Endodermal cell (in vitro differentiated cells): ENCODE results near the gene AAMDC. TPM values are rescaled to one million over a fixed set of nuclear protein-coding genes. Genes with fewer than 3 reads are reported as not detected.

Source experiments
- DNase-seq: peaks from one replicate; pipeline ENCODE4 v3.0.0-alpha.2; 2017
- H3K27ac ChIP-seq: 2 replicates; pipeline ENCODE4 v1.5.1; 2013; ENCODE audit warnings: mild to moderate bottlenecking, low read depth, low read length, moderate library complexity
- H3K27me3 ChIP-seq: 2 replicates; pipeline ENCODE4 v1.6.1; 2013; ENCODE audit warnings: mild to moderate bottlenecking, low read length, moderate library complexity; ENCODE audit not compliant: insufficient read depth, control insufficient read depth, poor library complexity, severe bottlenecking
- H3K36me3 ChIP-seq: 2 replicates; pipeline ENCODE4 v1.7.0; 2013; ENCODE audit warnings: mild to moderate bottlenecking, low read length, moderate library complexity; ENCODE audit not compliant: control insufficient read depth, insufficient read depth
- H3K4me1 ChIP-seq: one replicate; pipeline ENCODE4 v1.7.0; 2013; ENCODE audit warnings: low read length; ENCODE audit not compliant: control insufficient read depth, insufficient read depth
- H3K4me3 ChIP-seq: 2 replicates; pipeline ENCODE4 v1.5.1; 2013; ENCODE audit warnings: mild to moderate bottlenecking, low read length, moderate library complexity
- H3K9ac ChIP-seq: 2 replicates; pipeline ENCODE4 v1.6.1; 2013; ENCODE audit warnings: mild to moderate bottlenecking, low read length, moderate library complexity; ENCODE audit not compliant: poor library complexity, severe bottlenecking; ENCODE audit errors: extremely low read depth
- H3K9me3 ChIP-seq: 2 replicates; pipeline ENCODE4 v1.6.1; 2013; ENCODE audit warnings: mild to moderate bottlenecking, low read length, moderate library complexity; ENCODE audit not compliant: control insufficient read depth
- H3K27ac Mint-ChIP-seq: 2 replicates; pipeline ENCODE4 v1.8.0; 2020; ENCODE audit warnings: mixed read lengths
- H3K27me3 Mint-ChIP-seq: 2 replicates; pipeline ENCODE4 v1.8.0; 2021; ENCODE audit warnings: mild to moderate bottlenecking, mixed read lengths; ENCODE audit not compliant: insufficient read depth
- H3K36me3 Mint-ChIP-seq: 2 replicates; pipeline ENCODE4 v1.8.0; 2020; ENCODE audit warnings: low read depth, mixed read lengths
- H3K4me1 Mint-ChIP-seq: 2 replicates; pipeline ENCODE4 v1.8.0; 2020; ENCODE audit warnings: mixed read lengths
- H3K4me3 Mint-ChIP-seq: 2 replicates; pipeline ENCODE4 v1.8.0; 2020; ENCODE audit warnings: mild to moderate bottlenecking, moderate library complexity, mixed read lengths
- H3K9me3 Mint-ChIP-seq: 2 replicates; pipeline ENCODE4 v1.8.0; 2020; ENCODE audit warnings: mild to moderate bottlenecking, mixed read lengths
- CTCF ChIP-seq: fragments of 200-600 bp; sonication (generic); conservative IDR thresholded peaks from 2 replicates; pipeline ENCODE4 v1.5.0; 2021; ENCODE audit warnings: antibody characterized with exemption, mild to moderate bottlenecking
- whole genome bisulfite sequencing, 2 experiments: methylation state at CpG; one replicate each; pipeline versions ENCODE4 v1.1.5 to v1.1.7; 2013; ENCODE audit warnings: missing lambda C conversion rate in 2 of 2, mixed read lengths in 1 of 2; ENCODE audit not compliant: insufficient coverage in 1 of 2, insufficient read length in 1 of 2; 5-methylcytosine and 5-hydroxymethylcytosine counted together
- total RNA-seq, 2 donors: library from RNA; stranded (reverse); fragmentation: NEBNext Ultra II Directional in 1 of 2; extraction: Animal tissue kit (Norgen Biotek cat#: 25700) in 1 of 2; gene quantifications; 2 replicates in 1 of 2; 3 replicates in 1 of 2; pipeline ENCODE4 v1.2.1, GENCODE V29; 2021

Gene AAMDC
- total RNA-seq, 2 donors from 2014 or later = 19.0 to 27.0 TPM

- Histone ChIP-seq H3K27ac (no peak overlapping the region), H3K9ac (no peak overlapping the region), H3K36me3 (no peaks in the 10 kb centered on the region), H3K4me1 (peaks cover 7% of the 10 kb centered on the region), H3K27me3 (no peaks in the 10 kb centered on the region), H3K4me3 (no peak overlapping the region), H3K9me3 (no peaks in the 10 kb centered on the region)
- TF ChIP-seq CTCF = no peak
- peaks cover 13% of the 10 kb centered on the region for H3K4me1 Mint-ChIP-seq
- no peak for DNase-seq
- no peaks in the 10 kb centered on the region for H3K9me3 Mint-ChIP-seq
- no peaks in the 10 kb centered on the region for H3K27me3 Mint-ChIP-seq
- no peak overlapping the region for H3K27ac Mint-ChIP-seq
- no peak overlapping the region for H3K4me3 Mint-ChIP-seq
- 89% methylated on average over 1 of the region's 1 CpG; no CpG with 5 or more reads in 1 of the 2 experiments for WGBS, 2 experiments
- peaks cover 10% of the 10 kb centered on the region for H3K36me3 Mint-ChIP-seq
Observed at GRCh38 chr11:77783025-77783424, 37.9 kb upstream of the AAMDC start.

GRCh38 chr11:77784572-77784971 lies 36.4 kb upstream of the AAMDC start:
- no peak for DNase-seq
- H3K27ac Mint-ChIP-seq = no peak overlapping the region
- Histone ChIP-seq H3K9ac (no peak overlapping the region), H3K27me3 (no peaks in the 10 kb centered on the region), H3K4me3 (no peak overlapping the region), H3K36me3 (no peaks in the 10 kb centered on the region), H3K4me1 (peaks cover 11% of the 10 kb centered on the region), H3K27ac (no peak overlapping the region), H3K9me3 (no peaks in the 10 kb centered on the region)
- peaks cover 13% of the 10 kb centered on the region for H3K36me3 Mint-ChIP-seq
- WGBS, 2 experiments = 83 to 87% methylated on average over 3 of the region's 3 CpGs
- H3K27me3 Mint-ChIP-seq = no peaks in the 10 kb centered on the region
- H3K4me1 Mint-ChIP-seq = peaks cover 22% of the 10 kb centered on the region
- TF ChIP-seq CTCF = no peak
- H3K9me3 Mint-ChIP-seq = no peaks in the 10 kb centered on the region
- no peak overlapping the region for H3K4me3 Mint-ChIP-seq

GRCh38 chr11:77789061-77789730 lies 31.7 kb upstream of the AAMDC start:
- no peak overlapping the region for H3K27ac ChIP-seq
- Mint-ChIP-seq H3K36me3 (peaks cover 47% of the 10 kb centered on the region), H3K4me3 (no peak overlapping the region), H3K9me3 (peaks cover 35% of the 10 kb centered on the region), H3K27ac (peak overlapping the region; percentile 56), H3K4me1 (peaks cover 22% of the 10 kb centered on the region), H3K27me3 (no peaks in the 10 kb centered on the region)
- TF ChIP-seq CTCF = no peak
- H3K36me3 ChIP-seq = peaks cover 21% of the 10 kb centered on the region
- H3K4me1 ChIP-seq = peaks cover 11% of the 10 kb centered on the region
- no peaks in the 10 kb centered on the region for H3K27me3 ChIP-seq
- DNase-seq = peak; percentile 57
- H3K9ac ChIP-seq = no peak overlapping the region
- peak overlapping the region; percentile 57 for H3K4me3 ChIP-seq
- peaks cover 28% of the 10 kb centered on the region for H3K9me3 ChIP-seq
- 82 to 86% methylated on average over 9 to 11 of the region's 11 CpGs for WGBS, 2 experiments
